K562 (cell line): ENCODE results near the gene ACSS2. TPM values are rescaled to one million over a fixed set of nuclear protein-coding genes. Genes with fewer than 3 reads are reported as not detected.
A peak's percentile ranks its signal among the peaks of the same experiment; 100 is the strongest.

Source experiments
- CHD7 ChIP-seq: fragments of 200-600 bp; sonication (generic); IDR thresholded peaks from one replicate; pipeline ENCODE4 v1.6.1; 2012; ENCODE audit warnings: mild to moderate bottlenecking, low read depth, low read length, inconsistent platforms
- CSDE1 ChIP-seq, 2 experiments: fragments of 450-650 bp; IDR thresholded peaks; 2 replicates each; pipeline ENCODE4 v1.6.1; 2016; ENCODE audit warnings: mild to moderate bottlenecking in 1 of 2
- EHMT2 ChIP-seq: fragments of 450-650 bp; IDR thresholded peaks from 2 replicates; pipeline ENCODE4 v1.6.1; 2018; ENCODE audit warnings: antibody characterized with exemption
- FOSL1 ChIP-seq: fragments of 200-800 bp; sonication (Bioruptor generic); conservative IDR thresholded peaks from 2 replicates; pipeline ENCODE4 v1.6.1; 2016; ENCODE audit warnings: missing genetic modification characterization, missing compliant biosample characterization
- HIVEP1 ChIP-seq: fragments of 250-450 bp; sonication (Bioruptor Pico); IDR thresholded peaks from 2 replicates; pipeline ENCODE4 v1.4.0; 2020; ENCODE audit warnings: mild to moderate bottlenecking
- ILK ChIP-seq: fragments of 450-650 bp; IDR thresholded peaks from 2 replicates; pipeline ENCODE4 v1.6.1; 2016; ENCODE audit warnings: missing genetic modification characterization, low read depth, mild to moderate bottlenecking, missing compliant biosample characterization, moderate library complexity, borderline replicate concordance
- NCOA4 ChIP-seq: fragments of 450-650 bp; IDR thresholded peaks from 2 replicates; pipeline ENCODE4 v1.6.1; 2018; ENCODE audit warnings: mild to moderate bottlenecking; ENCODE audit not compliant: partially characterized antibody
- PHF8 ChIP-seq: fragments of 200-600 bp; sonication (generic); IDR thresholded peaks from 2 replicates; pipeline ENCODE4 v1.6.1; 2012; ENCODE audit warnings: mixed run types, mild to moderate bottlenecking, inconsistent platforms, low read length, moderate library complexity, borderline replicate concordance
- RBFOX2 ChIP-seq: fragments of 200-400 bp; formaldehyde crosslinking; IDR thresholded peaks from 2 replicates; pipeline ENCODE4 v1.6.1; 2017; ENCODE audit warnings: low read depth, mild to moderate bottlenecking, low read length, moderate library complexity
- SAFB ChIP-seq: fragments of 200-400 bp; formaldehyde crosslinking; IDR thresholded peaks from 2 replicates; pipeline ENCODE4 v1.6.1; 2017; ENCODE audit warnings: low read depth, low read length, borderline replicate concordance
- ZFP36 ChIP-seq: fragments of 150-350 bp; IDR thresholded peaks from 2 replicates; pipeline ENCODE4 v1.6.1; 2018; ENCODE audit warnings: low read length, low read depth; ENCODE audit not compliant: partially characterized antibody
- ZNF124 ChIP-seq: sonication (generic); formaldehyde crosslinking; IDR thresholded peaks from 2 replicates; pipeline ENCODE4 v1.8.1; 2022; ENCODE audit warnings: missing genetic modification reagents
- ZNF232 ChIP-seq: sonication (generic); formaldehyde crosslinking; IDR thresholded peaks from 2 replicates; pipeline ENCODE4 v1.8.0; 2022; ENCODE audit warnings: mild to moderate bottlenecking, missing genetic modification reagents
- ZNF24 ChIP-seq: fragments of 450-650 bp; IDR thresholded peaks from 2 replicates; pipeline ENCODE4 v1.6.1; 2016
- ZNF347 ChIP-seq: fragments of 450-650 bp; formaldehyde crosslinking; IDR thresholded peaks from 2 replicates; pipeline ENCODE4 v1.4.0; 2020; ENCODE audit warnings: low read depth, mild to moderate bottlenecking, moderate library complexity
- polyA plus RNA-seq, 8 experiments: library from polyadenylated mRNA; depleted of rRNA in 4 of 8; stranded (reverse) in 5 of 8; unstranded in 3 of 8; fragments of >200 nt; fragmentation: Nextera tagmentation in 2 of 8; fragmentation: Illumina TruSeq in 1 of 8; extraction: Ambion mirVana in 2 of 8; extraction: Trizol in 1 of 8; gene quantifications; 2 replicates each; pipeline versions ENCODE4 v1.2.1 to v1.2.3, GENCODE V29; 2011 to 2014; ENCODE audit warnings: inconsistent platforms in 1 of 8, missing spikeins in 1 of 8
- total RNA-seq, 7 experiments: library from RNA; depleted of rRNA in 6 of 7; stranded (reverse); fragments of >200 nt in 6 of 7; fragmentation: Illumina TruSeq in 2 of 7; extraction: Trizol in 2 of 7; gene quantifications; 2 replicates each; pipeline versions ENCODE4 v1.2.1 to v1.2.3, GENCODE V29; 2011 to 2021; ENCODE audit warnings: low replicate concordance in 1 of 7
- TF ChIP-seq, protein P1 (sequence below): fragments of 450-650 bp; formaldehyde crosslinking; IDR thresholded peaks from 2 replicates; pipeline ENCODE4 v1.4.0; 2020; ENCODE audit warnings: mild to moderate bottlenecking, moderate library complexity

ACSS2 gene
- total and polyA plus RNA-seq, 9 of the 15 experiments (the other 6 are each of a cell fraction or from before 2014, with no cell fraction given): 21.9 to 246 (median 66.2) TPM

DNA sequence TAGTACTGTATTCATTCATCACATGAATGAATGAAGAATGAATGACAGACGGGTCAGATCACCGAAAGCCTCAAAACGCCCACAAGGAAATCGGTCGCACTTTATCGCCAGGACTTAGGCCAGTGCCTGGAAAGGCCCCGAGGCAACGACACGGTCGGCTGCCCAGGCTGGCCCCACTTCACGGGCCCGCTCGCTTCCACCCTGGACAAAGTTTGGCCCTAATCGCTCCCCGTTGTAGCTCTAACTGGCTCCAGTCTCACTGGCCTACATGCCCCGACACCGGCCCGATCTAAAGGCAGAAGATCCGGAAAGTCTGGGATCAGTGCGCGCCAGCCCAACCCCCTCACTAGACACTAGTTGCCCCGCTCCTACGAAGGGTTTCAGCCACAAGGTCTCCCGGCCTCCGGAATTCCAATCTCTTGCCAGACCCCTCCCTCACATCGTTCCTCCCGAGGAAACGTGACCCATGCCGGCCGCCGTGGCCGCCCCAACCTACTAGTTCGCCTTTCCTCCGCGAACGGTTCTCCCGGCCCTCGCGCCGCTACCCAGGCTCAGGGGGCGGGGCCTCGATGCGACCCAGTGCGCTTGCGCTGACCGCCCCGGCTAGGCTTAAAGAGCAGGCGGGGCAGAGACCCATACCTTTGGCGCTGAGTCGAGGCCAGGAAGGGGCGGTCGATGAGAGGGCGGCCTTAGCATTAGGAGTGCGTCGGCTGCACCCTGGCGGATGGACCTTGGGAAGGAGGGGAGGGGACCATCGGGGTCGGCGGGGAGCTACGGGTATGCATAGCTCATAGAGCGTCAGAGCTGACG, 79.0 kb downstream of the ACSS2 start, which contains the start of the genes GSS and MYH7B (continued):
- no peak for TF ChIP-seq CHD7
- TF ChIP-seq PHF8: peak; percentile 96
- TF ChIP-seq HIVEP1: no peak
- TF ChIP-seq ZNF347 (CRISPR knock-in tag): no peak
- no peak for TF ChIP-seq CSDE1 (IDR thresholded peaks at IDR 0.05)
- TF ChIP-seq EHMT2: no peak
- no peak for TF ChIP-seq ZNF124
- TF ChIP-seq NCOA4: no peak
- no peak for TF ChIP-seq ILK (tag)
- TF ChIP-seq FOSL1 (tag): peak; percentile 37; the same call in 1 of the 2 replicates
- TF ChIP-seq RBFOX2: peak; percentile 98
- TF ChIP-seq ZFP36: no peak
- TF ChIP-seq ZNF24: 0 out of 2 replicates have a peak, but pooled peaks have one; percentile 72
- no peak for TF ChIP-seq SAFB
- TF ChIP-seq, protein P1, sequence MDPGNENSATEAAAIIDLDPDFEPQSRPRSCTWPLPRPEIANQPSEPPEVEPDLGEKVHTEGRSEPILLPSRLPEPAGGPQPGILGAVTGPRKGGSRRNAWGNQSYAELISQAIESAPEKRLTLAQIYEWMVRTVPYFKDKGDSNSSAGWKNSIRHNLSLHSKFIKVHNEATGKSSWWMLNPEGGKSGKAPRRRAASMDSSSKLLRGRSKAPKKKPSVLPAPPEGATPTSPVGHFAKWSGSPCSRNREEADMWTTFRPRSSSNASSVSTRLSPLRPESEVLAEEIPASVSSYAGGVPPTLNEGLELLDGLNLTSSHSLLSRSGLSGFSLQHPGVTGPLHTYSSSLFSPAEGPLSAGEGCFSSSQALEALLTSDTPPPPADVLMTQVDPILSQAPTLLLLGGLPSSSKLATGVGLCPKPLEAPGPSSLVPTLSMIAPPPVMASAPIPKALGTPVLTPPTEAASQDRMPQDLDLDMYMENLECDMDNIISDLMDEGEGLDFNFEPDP (CRISPR knock-in tag): no peak
- no peak for TF ChIP-seq ZNF232 (CRISPR knock-in tag)
